Fibroblast of the aortic adventitia (primary cell): ENCODE results near the gene ATP8B1. TPM values are rescaled to one million over a fixed set of nuclear protein-coding genes. Genes with fewer than 3 reads are reported as not detected.

Experiments
- DNase-seq: peaks from one replicate; pipeline ENCODE4 v3.0.0-alpha.2; 2010; ENCODE audit warnings: low read depth
- H3K4me3 ChIP-seq: 2 replicates; pipeline ENCODE4 v1.5.1; 2011; ENCODE audit warnings: low read depth, mild to moderate bottlenecking, control low read depth, low read length, moderate library complexity
- CTCF ChIP-seq: IDR thresholded peaks from 2 replicates; pipeline ENCODE4 v1.5.1; 2011; ENCODE audit warnings: mild to moderate bottlenecking, low read length, control low read depth, inconsistent platforms; ENCODE audit not compliant: insufficient read depth
- total RNA-seq: library from RNA; depleted of rRNA; stranded (reverse); fragments of >200 nt; gene quantifications from 2 replicates; pipeline ENCODE4 v1.2.3, GENCODE V29; 2012; ENCODE audit warnings: low replicate concordance

ATP8B1 gene
- total RNA-seq, 1 donor, result 80.4 TPM

DNA sequence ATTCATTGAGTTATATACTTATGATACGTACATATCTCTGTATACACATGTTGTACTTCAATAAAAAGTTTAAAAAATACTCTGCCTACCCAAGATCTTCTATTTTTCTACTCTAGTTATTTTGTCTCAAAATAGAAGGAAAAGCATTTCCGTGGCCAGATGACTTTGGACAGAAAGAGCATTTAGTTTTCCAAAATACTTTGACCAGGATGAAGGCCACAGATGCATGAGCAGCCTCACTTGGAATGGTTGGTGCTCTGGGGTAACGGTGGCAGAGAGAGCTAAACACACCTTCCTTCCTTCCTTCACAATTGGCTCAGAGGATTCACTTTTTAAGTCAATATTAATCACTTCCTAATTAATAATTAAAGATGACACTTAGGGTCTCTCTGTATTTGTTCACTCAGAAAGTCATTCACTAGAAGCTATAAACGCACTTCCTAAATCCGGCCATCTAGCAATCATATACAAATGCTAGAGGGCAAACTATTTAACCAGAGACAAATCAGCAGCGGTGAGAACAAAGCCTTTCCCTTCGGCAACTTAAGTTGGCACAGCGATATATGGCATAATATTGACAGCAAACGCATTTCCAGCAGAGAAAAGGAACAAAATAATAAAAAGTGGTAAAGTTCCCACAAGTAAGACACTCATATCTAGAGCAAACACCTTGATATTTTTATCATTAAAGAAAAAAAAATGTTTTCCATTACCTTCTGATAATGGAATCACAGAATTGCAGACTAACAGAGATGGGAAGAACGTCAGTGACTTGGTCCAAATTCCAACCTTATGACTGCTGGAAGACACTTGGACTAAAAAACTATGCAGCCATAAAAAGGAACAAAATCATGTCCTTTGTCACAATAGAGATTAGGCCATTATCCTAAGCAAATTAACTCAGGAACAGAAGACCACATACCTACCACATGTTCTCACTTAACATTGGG, 125.6 kb downstream of the ATP8B1 start:
- H3K4me3 ChIP-seq, result no peak overlapping the region
- DNase-seq, result no peak
- TF ChIP-seq CTCF, result no peak

DNA sequence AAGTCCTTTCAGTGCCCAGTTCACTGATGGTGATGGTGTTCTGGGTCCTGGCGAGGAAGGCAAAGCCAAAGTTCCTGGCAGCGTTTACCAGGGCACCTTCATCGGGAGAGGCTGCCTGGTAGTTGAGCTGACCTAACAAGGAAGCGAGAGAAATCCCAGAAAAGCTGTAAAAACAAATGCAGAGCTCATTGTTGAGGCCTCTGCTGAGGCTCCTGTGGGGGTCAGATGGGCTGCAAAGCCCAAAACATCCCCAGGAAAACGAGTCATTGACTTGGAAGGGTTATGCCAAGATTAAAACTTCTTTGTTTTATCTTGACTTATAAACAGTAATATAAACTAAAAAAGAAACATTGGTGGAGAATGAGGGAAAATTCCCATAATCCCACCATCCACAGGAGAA, 128.2 kb downstream of the ATP8B1 start:
- DNase-seq, result peak; percentile 40
- no peak overlapping the region for H3K4me3 ChIP-seq
- no peak for TF ChIP-seq CTCF

GRCh38 chr18:57670046-57670445, 133.1 kb downstream of the ATP8B1 start:
- no peak for TF ChIP-seq CTCF
- DNase-seq, result no peak

GRCh38 chr18:57668021-57668420, 135.1 kb downstream of the ATP8B1 start:
- no peak overlapping the region for H3K4me3 ChIP-seq
- DNase-seq, result no peak
- no peak for TF ChIP-seq CTCF

More at GRCh38 chr18:57670046-57670445, 133.1 kb downstream of the ATP8B1 start:
- no peak overlapping the region for H3K4me3 ChIP-seq

DNA sequence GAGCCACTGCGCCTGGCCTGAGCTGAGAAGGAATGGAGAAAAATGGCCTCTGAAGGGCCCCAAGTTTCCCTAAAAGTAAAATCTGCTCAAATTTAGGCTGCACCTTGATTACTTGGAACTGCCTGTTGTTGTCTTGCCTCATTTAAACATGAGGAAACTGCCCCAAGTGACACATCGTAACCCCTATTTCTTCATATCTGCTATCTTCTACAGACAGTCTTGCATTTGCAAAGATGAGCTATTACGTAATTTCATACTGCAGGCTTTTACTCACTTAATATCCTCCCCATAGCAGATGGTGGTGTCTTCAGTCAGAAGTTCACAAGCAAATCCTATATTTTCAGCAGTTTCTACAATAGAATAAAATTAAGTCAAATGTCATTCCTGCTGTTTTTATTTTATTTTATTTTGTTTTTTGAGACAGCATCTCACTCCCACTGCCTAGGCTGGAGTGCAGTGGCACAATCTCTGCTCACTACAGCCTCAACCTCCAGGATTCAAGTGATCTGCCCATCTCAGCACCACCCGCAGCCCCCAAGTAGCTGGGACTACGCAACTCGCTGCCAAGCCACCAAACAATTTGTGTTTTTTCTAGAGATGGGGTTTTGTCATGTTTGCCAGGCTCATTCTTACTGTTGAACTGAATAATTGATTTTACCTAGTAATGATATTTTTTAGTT, 136.2 kb downstream of the ATP8B1 start:
- DNase-seq, result peak; percentile 70
- TF ChIP-seq CTCF, result no peak
- H3K4me3 ChIP-seq, result no peak overlapping the region

DNA sequence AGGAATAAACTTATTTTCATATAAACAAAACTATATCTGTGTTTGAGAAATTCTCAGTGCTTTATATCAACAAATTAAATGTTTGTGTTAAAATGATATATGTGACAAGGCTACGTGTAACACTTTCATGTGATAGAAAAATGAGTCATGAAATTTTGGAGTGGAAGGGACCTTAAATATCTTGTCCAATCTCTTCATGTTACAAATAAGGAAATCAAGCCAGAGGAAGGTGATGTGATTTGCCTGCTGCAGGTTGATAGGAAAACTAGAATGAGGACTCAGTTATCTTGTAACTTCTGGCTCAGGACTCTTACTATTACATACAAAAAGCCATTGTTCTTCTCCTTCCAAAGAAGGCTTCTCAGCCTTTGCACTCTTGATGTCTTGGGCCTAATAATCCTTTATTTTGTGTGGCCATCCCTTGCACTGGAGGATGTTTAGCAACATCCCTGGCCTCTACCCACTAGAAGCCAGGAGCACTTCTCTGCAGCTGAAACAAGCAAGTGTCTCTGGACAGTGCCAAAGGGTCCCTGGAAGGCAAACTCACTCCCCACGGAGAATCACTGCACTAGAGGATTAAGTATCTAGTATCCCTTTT, 138.4 kb downstream of the ATP8B1 start:
- no peak for DNase-seq
- no peak overlapping the region for H3K4me3 ChIP-seq
- no peak for TF ChIP-seq CTCF
